Fibroblast of villous mesenchyme (primary cell): ENCODE results near the gene RPS21. TPM values are rescaled to one million over a fixed set of nuclear protein-coding genes. Genes with fewer than 3 reads are reported as not detected.
A peak's percentile ranks its signal among the peaks of the same experiment; 100 is the strongest.
"Not testable (repeated sequence)": the region's sequence is repeated elsewhere in the genome, so short reads cannot be mapped to it uniquely, and the experiment has no call there.

Experiments used
- DNase-seq: peaks from one replicate; pipeline ENCODE4 v3.0.0-alpha.2; 2010; ENCODE audit warnings: low read depth
- H3K4me3 ChIP-seq: 2 replicates; pipeline ENCODE4 v1.5.1; 2011; ENCODE audit warnings: low read depth, mild to moderate bottlenecking, low read length
- total RNA-seq: library from RNA; depleted of rRNA; stranded (reverse); fragments of >200 nt; gene quantifications from 2 replicates; pipeline ENCODE4 v1.2.3, GENCODE V29; 2012
- TF ChIP-seq, protein P1 (sequence below): IDR thresholded peaks from 2 replicates; pipeline ENCODE4 v1.5.1; 2012; ENCODE audit warnings: low read depth, mild to moderate bottlenecking, low read length; ENCODE audit not compliant: insufficient read depth

Gene RPS21
- total RNA-seq, 1 donor = 457 TPM

DNA sequence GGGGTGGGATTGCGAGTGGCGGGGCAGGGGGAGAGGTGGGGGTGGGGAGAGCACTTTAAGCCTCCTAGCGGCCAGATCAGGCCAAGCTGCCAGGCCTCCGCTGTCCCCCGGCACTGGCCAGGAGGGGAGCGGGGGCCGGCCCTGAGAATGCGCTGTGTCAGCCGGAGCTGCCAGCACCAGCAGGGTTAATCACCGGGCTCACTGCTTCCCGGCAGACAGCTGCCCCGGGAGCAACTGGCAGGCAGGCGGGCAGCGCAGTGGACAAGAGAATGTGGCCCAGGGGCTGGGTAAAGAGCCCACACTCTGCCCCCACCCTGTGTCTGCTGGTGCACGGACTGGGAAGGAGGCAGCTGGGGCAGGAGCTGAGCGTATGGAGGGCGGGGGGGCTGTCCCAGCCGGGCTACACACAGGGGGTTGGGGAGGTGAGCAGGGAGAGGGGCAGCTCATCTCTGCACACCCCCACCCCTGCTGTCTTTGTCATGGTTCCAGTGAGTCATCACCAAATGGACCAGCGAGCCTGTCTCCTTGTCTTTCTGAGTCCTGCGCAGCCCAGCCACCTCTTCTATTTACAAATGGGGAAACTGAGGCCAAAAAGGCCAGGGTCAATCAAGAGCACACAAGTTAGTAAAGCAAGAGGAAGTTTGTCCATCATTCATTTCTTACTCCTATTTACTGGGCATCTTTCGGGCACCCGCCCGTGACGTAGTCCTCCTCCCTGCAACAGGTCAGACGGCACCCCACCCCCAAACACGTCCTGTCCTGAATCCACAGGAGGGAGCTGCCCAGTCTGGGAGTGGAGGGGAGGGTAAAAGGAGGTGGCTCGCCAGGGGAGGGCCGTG lies 17.7 kb upstream of the RPS21 start:
- DNase-seq = peak; percentile 73
- TF ChIP-seq, protein P1, sequence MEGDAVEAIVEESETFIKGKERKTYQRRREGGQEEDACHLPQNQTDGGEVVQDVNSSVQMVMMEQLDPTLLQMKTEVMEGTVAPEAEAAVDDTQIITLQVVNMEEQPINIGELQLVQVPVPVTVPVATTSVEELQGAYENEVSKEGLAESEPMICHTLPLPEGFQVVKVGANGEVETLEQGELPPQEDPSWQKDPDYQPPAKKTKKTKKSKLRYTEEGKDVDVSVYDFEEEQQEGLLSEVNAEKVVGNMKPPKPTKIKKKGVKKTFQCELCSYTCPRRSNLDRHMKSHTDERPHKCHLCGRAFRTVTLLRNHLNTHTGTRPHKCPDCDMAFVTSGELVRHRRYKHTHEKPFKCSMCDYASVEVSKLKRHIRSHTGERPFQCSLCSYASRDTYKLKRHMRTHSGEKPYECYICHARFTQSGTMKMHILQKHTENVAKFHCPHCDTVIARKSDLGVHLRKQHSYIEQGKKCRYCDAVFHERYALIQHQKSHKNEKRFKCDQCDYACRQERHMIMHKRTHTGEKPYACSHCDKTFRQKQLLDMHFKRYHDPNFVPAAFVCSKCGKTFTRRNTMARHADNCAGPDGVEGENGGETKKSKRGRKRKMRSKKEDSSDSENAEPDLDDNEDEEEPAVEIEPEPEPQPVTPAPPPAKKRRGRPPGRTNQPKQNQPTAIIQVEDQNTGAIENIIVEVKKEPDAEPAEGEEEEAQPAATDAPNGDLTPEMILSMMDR = peak; percentile 33
- H3K4me3 ChIP-seq = peak overlapping the region; percentile 33

DNA sequence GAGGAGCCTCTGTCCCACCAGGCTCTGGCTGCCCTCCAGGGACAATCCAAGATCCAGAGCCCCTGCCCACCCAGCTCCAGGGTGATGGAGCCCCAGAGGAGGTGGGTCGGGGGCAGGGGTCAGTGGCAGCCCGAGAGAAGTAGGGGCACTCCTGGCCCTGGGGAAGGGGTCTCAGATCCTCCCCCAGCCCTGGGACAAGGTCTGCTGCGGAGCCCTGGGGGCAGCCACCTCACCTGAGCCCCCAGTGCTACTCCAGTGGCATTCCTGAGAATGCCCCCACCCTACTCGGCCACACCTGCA lies 17.1 kb upstream of the RPS21 start:
- TF ChIP-seq, protein P1 = no peak
- no peak for DNase-seq
- H3K4me3 ChIP-seq = no peak overlapping the region

DNA sequence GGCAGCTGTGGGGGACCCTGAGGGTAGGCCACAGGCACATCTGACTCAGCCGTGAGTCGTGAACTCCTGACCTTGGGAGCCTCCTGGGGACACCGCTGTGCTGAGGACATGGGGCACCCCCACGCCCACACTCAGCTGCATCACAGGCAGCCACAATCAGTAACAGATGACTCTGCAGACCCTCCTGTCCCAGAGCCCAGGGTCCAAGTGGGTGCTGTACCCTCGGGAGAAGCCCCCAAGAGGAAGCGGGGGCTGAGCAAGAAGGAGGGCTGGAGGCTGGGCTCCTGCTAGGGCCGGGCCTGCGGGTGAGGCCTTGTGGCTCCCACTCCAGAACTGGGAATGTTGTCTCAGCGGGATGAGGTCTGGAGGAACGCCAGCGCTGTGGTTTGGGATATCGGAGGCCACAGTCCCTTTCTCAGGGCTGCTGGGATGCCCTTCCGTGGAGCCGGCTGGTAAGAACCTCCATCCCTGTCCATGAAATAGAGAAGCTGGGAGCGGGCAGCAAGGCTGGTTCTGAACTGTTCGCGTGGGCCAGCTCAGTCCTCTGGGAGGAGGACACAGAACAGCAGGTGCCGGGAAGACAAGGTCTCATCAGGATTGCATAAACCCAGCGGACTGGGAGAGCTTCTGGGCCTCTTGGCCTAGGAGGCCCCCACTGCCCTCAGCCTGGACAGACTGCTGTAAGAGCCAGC lies 16.6 kb upstream of the RPS21 start:
- TF ChIP-seq, protein P1 = no peak
- H3K4me3 ChIP-seq = no peak overlapping the region
- DNase-seq = peak; percentile 91

DNA sequence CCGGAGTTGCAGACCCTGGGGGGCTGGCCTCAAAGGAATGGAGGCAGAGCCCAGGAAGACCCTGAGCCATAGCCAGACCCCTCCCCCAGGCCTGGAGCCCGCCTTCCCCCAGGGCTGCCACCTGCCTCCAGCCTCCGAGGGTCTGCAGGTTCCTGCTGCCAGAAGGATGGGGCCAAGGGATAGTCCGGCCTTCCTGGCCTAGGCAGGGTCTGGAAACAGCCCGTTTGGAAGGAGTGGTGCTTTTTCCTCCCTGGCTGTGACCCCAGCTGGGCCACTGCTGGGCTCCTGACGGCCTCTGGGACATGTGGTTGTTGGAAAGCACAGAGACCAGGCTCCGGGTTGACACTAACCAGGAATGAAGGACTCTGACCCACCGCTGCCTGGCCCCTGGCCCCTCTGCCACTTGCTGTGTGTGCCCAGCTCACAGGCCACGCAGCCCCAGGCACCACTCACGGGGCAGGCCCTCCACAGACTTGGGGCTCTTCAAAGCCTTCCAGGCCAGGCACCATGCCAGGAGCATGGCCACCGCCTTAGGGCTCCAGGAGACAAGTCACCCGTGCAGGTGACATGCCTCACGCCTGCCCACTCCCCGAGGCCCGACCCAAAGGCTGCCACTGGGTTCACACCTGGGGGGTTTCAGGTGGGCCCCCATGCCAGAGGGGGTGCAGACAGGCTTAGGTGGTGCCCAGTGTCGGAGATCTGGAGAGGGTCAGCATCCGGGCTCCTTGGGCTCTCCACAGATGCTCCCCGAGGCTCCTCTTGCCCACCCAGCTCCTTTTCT lies 15.9 kb upstream of the RPS21 start:
- TF ChIP-seq, protein P1 = no peak
- no peak for DNase-seq

DNA sequence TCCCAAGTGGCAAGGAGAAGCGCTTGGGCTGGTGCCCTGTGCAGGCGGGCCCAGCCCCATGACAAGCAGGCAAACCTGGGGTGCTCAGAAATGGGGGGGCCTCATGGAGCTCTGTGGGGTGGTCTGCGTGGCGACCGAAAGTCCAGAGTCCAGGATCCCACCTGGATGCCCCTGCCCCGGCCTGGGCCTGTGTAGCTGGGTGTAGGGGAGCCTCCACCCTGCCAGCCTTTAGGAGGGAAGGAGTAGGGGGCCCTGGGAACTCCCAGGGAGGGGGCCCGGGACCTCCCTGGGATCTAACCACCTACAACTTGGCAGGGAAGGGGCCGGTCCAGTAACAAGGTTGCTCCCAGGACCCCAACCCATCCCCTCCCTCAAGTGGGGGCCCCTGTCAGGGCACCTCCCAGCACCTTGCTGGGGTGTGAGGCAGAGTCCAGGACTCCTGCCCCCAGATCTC lies 15.3 kb upstream of the RPS21 start:
- no peak overlapping the region for H3K4me3 ChIP-seq
- DNase-seq = no peak
- TF ChIP-seq, protein P1 = no peak

More for the DNA sequence above, 15.9 kb upstream of the RPS21 start:
- H3K4me3 ChIP-seq = no peak overlapping the region

DNA sequence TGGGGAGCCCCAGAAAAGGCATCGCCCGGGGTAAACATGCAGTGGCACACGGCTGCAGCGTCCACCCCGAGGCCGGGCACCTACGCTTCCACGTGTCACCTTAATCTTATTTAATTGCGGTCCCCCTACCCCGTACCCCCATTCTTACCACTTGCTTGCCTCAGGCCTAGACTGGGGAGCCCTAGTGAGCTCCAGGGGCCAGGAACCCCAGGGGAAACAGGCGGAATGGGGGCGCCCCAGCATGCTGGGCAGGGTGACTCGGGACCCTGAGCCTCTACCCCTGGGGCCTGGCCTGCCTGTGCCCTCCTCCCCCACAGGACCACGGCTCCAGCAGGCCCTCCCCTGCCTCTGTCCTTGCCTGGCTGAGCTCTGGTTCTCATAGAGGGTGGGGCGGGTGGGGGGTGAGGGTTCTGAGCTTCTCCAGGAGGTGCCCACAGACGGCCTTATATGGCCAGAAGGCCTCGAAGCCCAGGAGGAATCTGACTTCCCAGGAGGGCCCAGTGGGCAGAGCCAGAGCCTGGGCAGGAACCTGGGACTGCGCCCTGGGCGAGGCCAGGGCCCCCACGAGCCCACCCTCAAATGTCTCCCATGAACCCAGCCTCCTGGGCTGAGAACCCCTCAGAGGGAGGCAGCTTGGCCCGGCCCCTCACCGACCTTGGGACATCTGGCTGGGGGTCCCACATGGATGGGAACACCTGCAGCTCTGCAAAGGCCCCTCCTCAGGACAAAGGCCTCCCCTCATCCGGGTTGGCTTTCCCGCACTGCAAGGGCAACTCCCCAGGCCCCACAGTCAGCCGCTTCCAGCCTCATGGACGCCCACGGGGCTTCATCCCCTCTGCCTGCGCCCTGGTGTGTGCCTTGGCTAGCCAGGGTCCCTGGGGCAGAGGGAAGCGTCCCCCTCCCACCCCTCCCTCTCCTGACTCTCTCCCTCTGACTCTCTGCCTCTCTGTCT lies 14.6 kb upstream of the RPS21 start:
- TF ChIP-seq, protein P1 = no peak
- DNase-seq = no peak
- no peak overlapping the region for H3K4me3 ChIP-seq

DNA sequence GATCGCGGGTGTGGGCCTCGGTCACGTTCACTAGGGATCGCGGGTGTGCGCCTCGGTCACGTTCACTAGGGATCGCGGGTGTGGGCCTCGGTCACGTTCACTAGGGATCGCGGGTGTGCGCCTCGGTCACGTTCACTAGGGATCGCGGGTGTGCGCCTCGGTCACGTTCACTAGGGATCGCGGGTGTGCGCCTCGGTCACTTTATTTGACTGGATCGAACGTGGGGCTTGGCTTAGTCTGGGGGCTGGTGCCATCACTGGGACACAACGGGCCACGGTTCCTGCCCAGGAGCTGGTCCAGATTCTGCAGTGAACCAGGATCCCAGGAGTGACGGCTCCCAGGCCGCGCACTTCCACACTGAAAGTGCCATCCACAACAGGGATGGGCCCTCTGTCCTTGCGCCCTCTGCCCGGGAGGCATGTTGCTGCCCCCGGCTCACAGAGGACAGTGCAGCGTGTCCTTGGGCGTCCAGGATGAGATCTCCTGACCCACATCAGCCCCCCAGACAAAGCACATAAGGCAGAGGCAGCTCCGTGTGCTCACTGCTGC lies 13.2 kb upstream of the RPS21 start:
- not testable (repeated sequence) for H3K4me3 ChIP-seq, DNase-seq
